NCI-H1048 (cell line): Measurements from ENCODE around the gene PRXL2C.

ENCODE experiments used
- DNase-seq: peaks from one replicate; lab custom pipeline; 2025; lab: John Stamatoyannopoulos, UW

PRXL2C gene

DNA sequence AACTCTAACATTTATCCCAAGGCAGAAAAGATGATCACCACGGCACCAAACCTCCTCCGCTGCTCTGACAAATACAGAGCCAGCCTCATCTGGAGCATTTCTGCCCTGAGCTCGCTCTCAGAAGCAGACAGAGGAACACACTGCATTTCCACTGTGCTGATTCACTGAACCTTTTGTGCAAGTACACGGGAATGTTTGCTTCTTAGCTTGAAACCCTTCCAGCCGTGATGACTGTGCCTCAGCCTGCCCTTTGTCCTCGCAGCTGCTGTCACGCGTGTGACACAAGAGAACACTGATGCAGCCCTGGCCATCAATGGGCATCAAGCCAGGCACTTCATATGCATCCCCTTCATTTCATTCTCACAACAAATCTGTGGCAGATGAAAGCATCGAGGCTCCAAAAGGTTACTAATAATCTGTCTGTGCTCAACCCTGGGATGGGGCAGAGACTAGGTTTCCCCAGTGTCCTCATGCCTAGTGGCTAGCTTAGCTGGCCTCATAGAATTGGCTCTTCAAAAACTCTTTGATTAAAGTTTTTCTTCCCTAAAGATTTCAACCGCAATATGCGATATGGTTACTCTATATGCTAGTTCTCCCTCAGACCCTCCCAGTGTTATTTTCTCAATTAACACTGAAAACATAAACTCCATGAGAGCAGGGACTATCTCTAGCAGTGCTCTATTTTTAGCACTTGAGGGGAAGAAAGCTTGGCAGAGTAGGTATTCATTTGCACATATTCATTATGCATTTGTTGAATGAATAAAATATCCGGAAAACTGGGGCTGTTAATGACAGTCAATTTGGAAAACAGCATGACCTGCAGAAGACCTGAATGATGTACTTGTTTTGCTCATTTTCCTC is 42.8 kb downstream of the PRXL2C start:
- DNase-seq, result no peak

DNA sequence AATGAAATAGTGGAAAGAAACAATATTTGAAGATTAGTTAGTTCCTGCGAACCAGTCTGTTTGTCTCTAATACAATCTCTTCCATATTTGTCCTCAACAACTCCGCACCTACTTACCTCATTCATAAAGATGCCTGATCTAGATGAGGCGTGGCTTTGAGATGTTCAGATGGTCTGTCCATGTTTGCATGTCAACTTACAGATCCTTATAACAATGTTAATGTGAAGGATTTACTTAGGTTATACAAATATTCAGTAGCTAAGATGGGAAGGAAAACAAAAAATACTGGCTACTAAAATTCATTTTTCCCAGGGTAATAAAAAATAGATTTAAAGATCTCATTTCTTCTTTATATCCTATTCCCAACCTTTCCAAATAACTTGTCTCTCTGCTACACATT is 43.8 kb downstream of the PRXL2C start:
- DNase-seq, result no peak

DNA sequence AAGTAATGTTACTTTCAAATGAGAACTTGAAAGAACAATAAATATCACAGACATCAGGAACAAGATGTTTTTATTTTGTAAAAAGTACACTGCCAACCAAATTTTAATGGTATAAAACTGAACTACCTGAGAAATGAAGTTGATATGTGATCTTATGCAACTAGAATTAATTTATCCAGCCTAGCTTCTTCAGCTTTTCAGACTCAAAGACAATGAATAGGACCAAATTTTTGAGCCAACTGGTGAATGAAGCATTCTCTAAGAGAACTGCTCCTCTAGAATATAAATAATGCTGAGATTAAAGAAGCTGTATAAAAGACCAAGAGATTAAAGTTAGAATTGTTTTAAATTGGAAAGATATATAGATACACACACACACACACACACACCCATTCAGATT is 45.4 kb downstream of the PRXL2C start:
- no peak for DNase-seq

DNA sequence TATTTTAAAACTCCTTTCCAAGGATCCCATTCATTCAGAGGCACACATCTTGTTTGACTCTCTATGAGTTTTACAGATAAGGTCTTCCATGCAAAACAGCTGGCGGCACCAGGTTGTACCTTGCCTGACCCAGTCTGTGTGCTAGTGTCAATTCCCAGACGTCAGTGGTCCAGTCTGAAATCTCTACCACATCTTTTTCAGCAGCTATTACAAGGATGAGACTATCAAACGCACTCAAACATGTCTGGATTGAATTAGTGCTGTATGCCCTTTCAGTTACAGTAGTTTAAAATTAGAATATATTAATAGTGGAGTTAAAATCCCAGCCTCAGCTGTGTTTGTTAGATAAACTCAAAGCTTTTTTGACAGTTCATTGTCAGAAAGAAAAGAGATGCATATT is 47.1 kb downstream of the PRXL2C start:
- DNase-seq, result no peak

DNA sequence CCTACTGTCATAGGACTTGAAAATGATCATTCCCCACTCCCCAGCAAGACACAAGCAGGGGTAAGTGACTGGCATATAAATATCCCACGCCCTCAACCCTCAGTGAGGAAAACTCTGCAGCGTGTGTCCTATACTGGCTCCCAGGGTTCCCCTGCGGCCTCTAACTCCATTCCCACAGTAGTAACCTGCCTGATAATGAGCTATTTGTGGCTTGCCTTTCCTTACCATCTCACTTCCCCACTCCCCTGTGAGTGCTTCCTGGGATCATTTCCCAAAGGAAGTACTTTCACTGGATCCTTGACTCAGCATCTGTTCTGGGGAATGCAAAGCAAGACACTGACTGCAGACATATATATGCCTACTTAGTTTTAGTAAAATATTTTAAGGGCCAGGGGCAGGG is 49.8 kb downstream of the PRXL2C start:
- DNase-seq, result no peak

DNA sequence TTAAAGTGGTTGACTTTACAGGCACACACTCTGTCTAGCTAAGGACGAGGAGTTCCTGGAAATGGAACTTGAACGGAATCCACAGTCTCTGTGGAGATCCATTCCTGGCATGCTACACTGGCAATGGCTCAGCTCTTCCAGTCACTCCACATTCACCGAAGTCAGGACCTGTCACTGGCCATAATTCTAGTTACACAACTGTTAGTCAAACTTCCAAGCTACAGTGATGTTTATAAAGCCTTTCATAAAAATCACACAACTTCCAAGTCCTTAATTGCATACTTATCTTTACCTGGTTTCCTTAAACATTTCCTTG is 51.2 kb downstream of the PRXL2C start:
- no peak for DNase-seq

DNA sequence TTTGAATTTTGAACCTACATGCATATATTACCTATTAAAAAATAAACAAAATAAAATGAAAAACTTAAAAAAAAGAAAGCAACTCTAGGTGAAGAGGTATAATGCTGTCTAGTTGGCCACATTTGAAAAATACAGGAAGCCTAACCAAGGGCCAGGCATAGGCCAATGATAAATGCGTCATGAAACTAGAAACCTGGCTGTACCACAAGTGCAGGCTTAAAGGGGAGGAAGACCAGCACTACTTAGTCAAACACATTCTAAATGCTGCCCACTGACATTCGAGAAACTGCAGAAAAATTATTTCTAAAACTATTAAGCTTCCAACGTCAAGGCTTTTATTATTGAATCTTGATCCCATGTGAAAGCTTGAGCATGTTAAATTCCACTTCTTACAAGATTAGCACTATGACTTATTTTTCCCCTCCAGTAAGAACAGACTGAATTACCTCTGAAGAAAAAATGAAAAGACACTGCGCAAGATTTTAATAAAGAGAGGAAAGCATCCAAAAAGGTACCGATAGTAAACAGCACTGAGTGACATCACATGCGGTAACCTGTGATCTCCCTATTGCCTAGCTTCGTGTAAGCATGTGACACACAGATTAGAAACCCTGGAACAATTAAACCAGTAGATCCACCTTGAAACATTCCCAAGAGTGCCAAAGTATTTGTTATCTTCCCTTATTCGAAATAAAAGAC is 51.7 kb downstream of the PRXL2C start:
- DNase-seq, result no peak

DNA sequence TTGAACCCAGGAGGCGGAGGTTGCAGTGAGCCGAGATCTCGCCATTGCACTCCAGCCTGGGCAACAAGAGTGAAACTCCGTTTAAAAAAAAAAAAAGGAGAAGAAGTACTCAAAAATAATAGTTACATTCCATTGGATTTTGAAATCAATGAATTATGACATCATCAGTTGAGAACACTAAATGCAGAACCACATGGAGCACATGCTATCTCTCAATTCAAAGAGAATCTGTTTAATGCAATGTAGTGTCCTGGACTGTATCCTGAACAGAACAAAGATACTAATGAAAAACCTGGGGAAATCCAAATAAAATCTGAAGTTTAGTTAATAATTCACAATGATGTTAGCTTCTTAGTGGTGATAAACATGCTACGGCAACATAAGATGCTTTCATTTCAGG is 55.8 kb downstream of the PRXL2C start:
- no peak for DNase-seq

DNA sequence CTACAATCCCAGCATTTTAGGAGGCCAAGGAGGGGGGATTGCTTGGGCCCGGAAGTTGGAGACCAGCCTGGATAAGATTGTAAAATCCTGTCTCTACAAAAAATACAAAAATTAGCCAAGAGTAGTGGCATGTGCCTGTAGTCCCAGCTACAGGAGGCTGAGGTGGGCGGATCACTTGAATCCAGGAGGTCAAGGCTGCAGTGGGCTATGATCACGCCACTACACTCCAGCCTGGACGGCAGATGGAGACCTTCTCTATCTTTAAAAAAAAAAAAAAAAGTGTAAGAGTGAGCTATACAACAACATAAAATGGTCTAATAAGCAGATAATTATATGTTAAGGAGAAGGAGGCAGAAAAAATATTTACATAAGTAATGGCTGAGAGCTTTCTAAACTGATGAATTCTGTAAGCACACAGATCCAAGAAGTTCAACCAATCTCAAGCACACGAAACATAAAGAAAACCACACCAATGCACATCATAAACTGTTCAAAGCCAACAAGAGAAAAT is 58.5 kb downstream of the PRXL2C start:
- no peak for DNase-seq
